SHP77 (cell line): ENCODE data around the gene VAMP8.

Experiments used
- DNase-seq, 2 experiments: peaks; one replicate each; lab custom pipeline; 2025; lab: John Stamatoyannopoulos, UW

The VAMP8 gene

GRCh38 chr2:85619617-85620016 lies 42.2 kb downstream of the VAMP8 start:
- no peak for DNase-seq

GRCh38 chr2:85621338-85621737 lies 44.0 kb downstream of the VAMP8 start:
- no peak for DNase-seq

- DNase-seq: no peak
These were observed 46.6 kb downstream of the VAMP8 start for GRCh38 chr2:85623991-85624390.

- DNase-seq: no peak
These were observed 51.3 kb downstream of the VAMP8 start for GRCh38 chr2:85628658-85629057.

- DNase-seq: no peak
These were observed 53.9 kb downstream of the VAMP8 start for GRCh38 chr2:85631316-85631715.
